ENCODE measurements around the gene JADE3.

JADE3 gene

GRCh38 chrX:46927718-46928117 lies 15.5 kb downstream of the JADE3 start:
- no peak for TF ChIP-seq CTCF (IDR thresholded peaks at IDR 0.05; ENCODE audit: insufficient read depth, missing control alignments)
- DNase-seq (ENCODE audit: insufficient read length, low spot score) (no peak), FAIRE-seq (no peak)

GRCh38 chrX:46929439-46930261 lies 17.4 kb downstream of the JADE3 start:
- DNase-seq (ENCODE audit: insufficient read length, low spot score) (no peak), FAIRE-seq (no peak)
- no peak for TF ChIP-seq CTCF (IDR thresholded peaks at IDR 0.05; ENCODE audit: insufficient read depth, missing control alignments)

- no peak for FAIRE-seq
- DNase-seq (ENCODE audit: insufficient read length, low spot score): no peak
- TF ChIP-seq CTCF (IDR thresholded peaks at IDR 0.05; ENCODE audit: insufficient read depth, missing control alignments): no peak
Observed at GRCh38 chrX:46935295-46935694, 23.1 kb downstream of the JADE3 start.

DNA sequence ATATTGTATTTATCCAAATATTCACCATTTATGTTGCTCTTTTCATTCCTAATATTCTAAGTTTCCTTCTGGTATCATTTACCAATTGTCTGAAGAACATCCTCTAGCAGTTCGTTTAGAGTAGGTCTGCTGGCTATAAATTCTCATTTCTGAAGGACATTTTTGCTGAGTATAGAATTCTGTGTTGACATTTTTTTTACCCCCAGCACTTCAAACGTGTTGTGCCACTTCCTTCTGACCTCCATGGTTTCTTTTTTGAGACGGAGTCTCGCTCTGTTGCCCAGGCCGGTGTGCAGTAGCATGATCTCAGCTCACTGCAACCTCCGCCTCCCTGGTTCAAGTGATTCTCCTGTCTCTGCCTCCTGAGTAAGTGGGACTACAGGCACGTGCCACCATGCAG lies 26.4 kb downstream of the JADE3 start:
- TF ChIP-seq CTCF (IDR thresholded peaks at IDR 0.05; ENCODE audit: insufficient read depth, missing control alignments): no peak
- FAIRE-seq (no peak), DNase-seq (ENCODE audit: insufficient read length, low spot score) (no peak)

DNA sequence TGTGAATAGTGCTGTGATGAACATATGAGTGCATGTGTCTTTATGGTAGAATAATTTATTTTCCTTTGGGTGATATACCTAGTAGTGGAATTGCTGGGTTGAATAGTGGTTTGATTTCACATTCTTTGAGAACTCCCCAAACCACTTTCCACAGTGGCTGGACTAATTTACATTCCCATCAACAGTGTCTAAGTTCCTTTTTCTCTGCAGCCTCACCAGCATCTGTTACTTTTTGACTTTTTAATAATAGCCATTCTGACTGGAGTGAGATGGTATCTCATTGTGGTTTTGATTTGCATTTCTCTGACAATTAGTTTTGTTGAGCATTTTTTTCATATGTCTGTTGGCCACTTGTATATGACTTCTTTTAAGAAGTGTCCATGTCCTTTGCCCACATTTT lies 29.1 kb downstream of the JADE3 start:
- TF ChIP-seq CTCF (IDR thresholded peaks at IDR 0.05; ENCODE audit: insufficient read depth, missing control alignments): no peak
- DNase-seq (ENCODE audit: insufficient read length, low spot score): no peak
- no peak for FAIRE-seq

DNA sequence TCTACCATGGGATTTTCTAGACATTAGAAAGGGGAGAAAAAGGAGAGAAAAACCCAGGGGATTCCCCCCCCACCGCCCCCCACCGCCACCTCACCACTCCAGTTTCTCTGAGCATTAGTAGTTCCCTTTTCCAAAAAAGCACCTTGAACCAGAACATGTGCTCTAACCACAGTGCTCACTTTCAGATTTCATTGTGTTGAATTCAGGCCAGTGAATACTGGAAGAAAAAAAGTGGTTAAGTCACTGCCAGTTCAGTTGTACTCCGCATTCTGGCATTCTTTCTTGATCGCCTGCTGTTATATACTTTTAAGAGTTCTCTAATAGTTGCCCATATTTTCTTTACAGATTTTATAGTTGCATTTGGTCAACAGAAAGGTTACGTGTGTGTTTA lies 40.9 kb downstream of the JADE3 start:
- no peak for FAIRE-seq

More for the DNA sequence above, 40.9 kb downstream of the JADE3 start:
- TF ChIP-seq CTCF (IDR thresholded peaks at IDR 0.05; ENCODE audit: insufficient read depth, missing control alignments): no peak
- no peak for DNase-seq (ENCODE audit: insufficient read length, low spot score)
